ENCODE data around the gene PRKRIP1. TPM values are rescaled to one million over a fixed set of nuclear protein-coding genes. Genes with fewer than 3 reads are reported as not detected.
A peak's percentile ranks its signal among the peaks of the same experiment; 100 is the strongest.

Gene PRKRIP1
- total and polyA plus RNA-seq, 2 donors (not counting 1 experiment from before 2014, with no cell fraction given): 13.8 to 16.3 TPM

- Histone ChIP-seq H3K27me3 (ENCODE audit: control insufficient read depth, insufficient read depth, low read length) (no peaks in the 10 kb centered on the region), H3K9ac (ENCODE audit: insufficient read depth, low read length) (no peak overlapping the region), H3K4me1 (ENCODE audit: control insufficient read depth, extremely low read depth, insufficient read depth, low read length) (no peaks in the 10 kb centered on the region), H3K4me2 (ENCODE audit: extremely low read depth, insufficient read depth, low read length) (no peak overlapping the region), H3K4me3 (replicated peaks in 1 of 4; ENCODE audit: control extremely low read depth in 1 of 4, insufficient read depth in 1 of 4, low read depth in 3 of 4, low read length in 4 of 4) (no peak overlapping the region), H2AFZ (ENCODE audit: low read length) (no peak overlapping the region), H4K20me1 (ENCODE audit: control insufficient read depth, extremely low read depth, insufficient read depth, low read length) (no peaks in the 10 kb centered on the region), H3K36me3 (ENCODE audit: control insufficient read depth, insufficient read depth, low read length) (peaks cover 6% of the 10 kb centered on the region), H3K9me3 (ENCODE audit: control insufficient read depth, insufficient read depth, low read depth, low read length) (no peaks in the 10 kb centered on the region), H3K27ac (ENCODE audit: insufficient read depth, low read length) (no peak overlapping the region), H3K79me2 (ENCODE audit: control insufficient read depth, insufficient read depth, low read length) (no peaks in the 10 kb centered on the region)
- no peak for DNase-seq (ENCODE audit: low read depth in 2 of 2)
- TF ChIP-seq EZH2 (IDR thresholded peaks at IDR 0.05; ENCODE audit: low read length, missing control alignments) (no peak), CTCF (conservative IDR thresholded peaks at IDR 0.05 in 1 of 2, IDR thresholded peaks at IDR 0.05 in 1 of 2; ENCODE audit: low read depth in 1 of 2, low read length in 2 of 2) (no peak)
Measured at GRCh38 chr7:102389810-102390209, 6.4 kb upstream of the PRKRIP1 start.

DNA sequence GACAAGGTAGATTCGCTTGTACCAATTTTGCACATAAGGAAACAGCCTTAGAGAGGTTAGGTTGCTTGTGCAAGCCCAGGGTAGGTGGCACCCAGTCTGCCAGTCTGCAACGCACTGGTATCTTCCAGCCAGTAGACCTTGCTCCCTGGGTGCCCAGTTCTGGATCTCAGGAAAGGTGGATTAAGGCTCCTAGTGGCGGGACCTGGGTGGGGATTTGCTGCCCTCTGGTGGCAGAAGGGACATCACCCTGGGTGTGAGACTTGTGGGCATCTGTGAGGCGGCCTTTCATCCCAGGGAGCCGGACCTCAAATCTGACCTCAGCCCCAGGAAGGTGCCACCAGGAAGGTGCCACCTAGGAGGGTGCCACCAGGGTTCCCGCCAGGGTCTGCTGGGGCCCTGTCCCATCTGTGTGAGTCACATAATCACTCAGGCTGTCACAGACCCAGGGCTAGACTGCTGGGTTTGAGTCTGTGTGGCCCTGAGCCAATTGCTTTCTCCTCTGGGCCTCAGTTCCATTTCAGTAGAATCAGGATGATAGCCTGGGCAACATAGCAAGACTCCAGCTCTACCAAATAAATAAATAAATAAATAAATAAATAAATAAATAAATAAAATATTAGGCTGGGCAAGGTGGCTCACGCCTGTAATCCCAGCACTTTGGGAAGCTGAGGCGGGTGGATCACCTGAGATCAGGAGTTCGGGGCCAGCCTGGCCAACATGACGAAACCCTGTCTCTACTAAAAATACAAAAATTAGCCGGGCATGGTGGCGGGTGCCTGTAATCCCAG is 5.3 kb upstream of the PRKRIP1 start:
- H4K20me1 ChIP-seq (ENCODE audit: control insufficient read depth, extremely low read depth, insufficient read depth, low read length): no peaks in the 10 kb centered on the region
- H3K36me3 ChIP-seq (ENCODE audit: control insufficient read depth, insufficient read depth, low read length): peaks cover 6% of the 10 kb centered on the region
- no peaks in the 10 kb centered on the region for H3K79me2 ChIP-seq (ENCODE audit: control insufficient read depth, insufficient read depth, low read length)
- H3K27me3 ChIP-seq (ENCODE audit: control insufficient read depth, insufficient read depth, low read length): no peaks in the 10 kb centered on the region
- peak; percentile 83 to 92 for TF ChIP-seq CTCF (conservative IDR thresholded peaks at IDR 0.05 in 1 of 2, IDR thresholded peaks at IDR 0.05 in 1 of 2; ENCODE audit: low read depth in 1 of 2, low read length in 2 of 2)
- no peak for TF ChIP-seq EZH2 (IDR thresholded peaks at IDR 0.05; ENCODE audit: low read length, missing control alignments)
- no peak overlapping the region for H3K9ac ChIP-seq (ENCODE audit: insufficient read depth, low read length)
- DNase-seq (ENCODE audit: low read depth in 2 of 2): peak; percentile 47 to 73
- no peaks in the 10 kb centered on the region for H3K4me1 ChIP-seq (ENCODE audit: control insufficient read depth, extremely low read depth, insufficient read depth, low read length)
- no peak overlapping the region for H2AFZ ChIP-seq (ENCODE audit: low read length)
- no peak overlapping the region for H3K27ac ChIP-seq (ENCODE audit: insufficient read depth, low read length)
- no peaks in the 10 kb centered on the region for H3K9me3 ChIP-seq (ENCODE audit: control insufficient read depth, insufficient read depth, low read depth, low read length)
- H3K4me2 ChIP-seq (ENCODE audit: extremely low read depth, insufficient read depth, low read length): no peak overlapping the region
- H3K4me3 ChIP-seq (replicated peaks in 1 of 4; ENCODE audit: control extremely low read depth in 1 of 4, insufficient read depth in 1 of 4, low read depth in 3 of 4, low read length in 4 of 4): no peak overlapping the region

GRCh38 chr7:102392330-102392729 is 3.8 kb upstream of the PRKRIP1 start:
- TF ChIP-seq CTCF (conservative IDR thresholded peaks at IDR 0.05 in 1 of 2, IDR thresholded peaks at IDR 0.05 in 1 of 2; ENCODE audit: low read depth in 1 of 2, low read length in 2 of 2) (no peak), EZH2 (IDR thresholded peaks at IDR 0.05; ENCODE audit: low read length, missing control alignments) (no peak)

More at GRCh38 chr7:102392330-102392729, 3.8 kb upstream of the PRKRIP1 start:
- no peak overlapping the region for H3K27ac ChIP-seq (ENCODE audit: insufficient read depth, low read length)
- H3K4me2 ChIP-seq (ENCODE audit: extremely low read depth, insufficient read depth, low read length): no peak overlapping the region
- H3K4me1 ChIP-seq (ENCODE audit: control insufficient read depth, extremely low read depth, insufficient read depth, low read length): peaks cover 1% of the 10 kb centered on the region
- no peaks in the 10 kb centered on the region for H3K9me3 ChIP-seq (ENCODE audit: control insufficient read depth, insufficient read depth, low read depth, low read length)
- H3K36me3 ChIP-seq (ENCODE audit: control insufficient read depth, insufficient read depth, low read length): peaks cover 5% of the 10 kb centered on the region
- H3K27me3 ChIP-seq (ENCODE audit: control insufficient read depth, insufficient read depth, low read length): no peaks in the 10 kb centered on the region
- H3K4me3 ChIP-seq (replicated peaks in 1 of 4; ENCODE audit: control extremely low read depth in 1 of 4, insufficient read depth in 1 of 4, low read depth in 3 of 4, low read length in 4 of 4): no peak overlapping the region
- H2AFZ ChIP-seq (ENCODE audit: low read length): no peak overlapping the region
- no peak for DNase-seq (ENCODE audit: low read depth in 2 of 2)
- no peaks in the 10 kb centered on the region for H4K20me1 ChIP-seq (ENCODE audit: control insufficient read depth, extremely low read depth, insufficient read depth, low read length)
- no peak overlapping the region for H3K9ac ChIP-seq (ENCODE audit: insufficient read depth, low read length)
- peaks cover 10% of the 10 kb centered on the region for H3K79me2 ChIP-seq (ENCODE audit: control insufficient read depth, insufficient read depth, low read length)
